GM18951 (cell line): ENCODE measurements around the gene TMEM132C.

ENCODE experiments used
- POLR2A ChIP-seq: IDR thresholded peaks from 4 replicates; pipeline ENCODE4 v1.6.1; 2011; ENCODE audit warnings: mild to moderate bottlenecking; ENCODE audit not compliant: insufficient read length, insufficient read depth; ENCODE audit errors: extremely low read depth
- in situ Hi-C: fragments of 300-500 bp; cut with MboI; formaldehyde crosslinking; loops from one replicate; pipeline ENCODE4 v1.12.0; 2022; ENCODE audit warnings: low sequenced_read_pairs, mixed read lengths, inconsistent platforms; ENCODE audit not compliant: unreplicated experiment

TMEM132C gene

DNA sequence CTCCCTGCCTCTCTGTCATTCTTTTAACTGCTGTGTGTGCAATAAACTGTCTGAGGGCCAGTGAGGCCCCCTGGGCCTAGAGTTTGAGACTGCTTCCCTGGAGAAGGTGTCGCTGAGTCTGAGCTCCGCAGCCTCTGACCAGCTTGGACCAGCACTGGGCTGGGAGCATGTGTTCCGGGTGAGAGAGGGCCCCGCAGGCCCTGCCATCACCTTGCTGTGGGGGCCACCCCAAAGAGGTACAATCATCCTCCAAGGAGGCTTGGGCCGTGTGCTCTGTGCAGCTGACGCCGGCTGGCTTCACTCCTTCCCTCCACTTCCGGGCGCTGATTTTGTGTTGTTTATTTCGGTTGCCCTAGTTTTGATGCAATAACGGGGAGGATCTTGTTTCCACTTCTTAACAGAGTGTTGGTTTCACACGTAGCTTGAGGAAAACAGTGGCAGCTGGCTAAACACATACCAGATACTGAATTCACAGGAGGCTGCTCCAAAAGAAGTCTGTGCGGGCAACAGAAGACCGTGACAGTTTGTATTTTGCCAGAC lies 121.6 kb downstream of the TMEM132C start:
- in situ Hi-C loops = no loop called here
- TF ChIP-seq POLR2A = no peak

GRCh38 chr12:128393346-128393745 lies 126.4 kb downstream of the TMEM132C start:
- TF ChIP-seq POLR2A = no peak

DNA sequence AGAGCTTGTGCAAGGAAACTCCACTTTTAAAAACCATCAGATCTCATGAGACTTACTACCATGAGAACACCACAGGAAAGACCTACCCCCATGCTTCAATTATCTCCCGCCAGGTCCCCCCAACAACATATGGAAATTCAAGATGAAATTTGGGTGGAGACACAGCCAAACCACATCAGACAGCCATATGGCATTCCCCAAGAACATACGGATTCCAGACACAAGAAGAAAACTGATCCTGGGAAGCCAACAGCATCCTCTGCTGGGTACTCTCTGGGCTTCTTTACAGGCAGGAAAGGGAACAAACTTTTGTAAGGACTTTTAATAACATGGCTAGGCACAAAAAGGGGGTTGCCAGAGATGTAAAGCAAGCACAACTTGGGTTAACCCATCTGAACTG lies 127.2 kb downstream of the TMEM132C start:
- in situ Hi-C loops = no loop called here
- TF ChIP-seq POLR2A = no peak

More at GRCh38 chr12:128393346-128393745, 126.4 kb downstream of the TMEM132C start:
- in situ Hi-C loops = no loop called here

- TF ChIP-seq POLR2A = no peak
- in situ Hi-C loops = no loop called here
These were observed 132.3 kb downstream of the TMEM132C start for GRCh38 chr12:128399253-128399652.

GRCh38 chr12:128402486-128403243 lies 135.7 kb downstream of the TMEM132C start:
- TF ChIP-seq POLR2A = no peak
- in situ Hi-C loops = no loop called here

DNA sequence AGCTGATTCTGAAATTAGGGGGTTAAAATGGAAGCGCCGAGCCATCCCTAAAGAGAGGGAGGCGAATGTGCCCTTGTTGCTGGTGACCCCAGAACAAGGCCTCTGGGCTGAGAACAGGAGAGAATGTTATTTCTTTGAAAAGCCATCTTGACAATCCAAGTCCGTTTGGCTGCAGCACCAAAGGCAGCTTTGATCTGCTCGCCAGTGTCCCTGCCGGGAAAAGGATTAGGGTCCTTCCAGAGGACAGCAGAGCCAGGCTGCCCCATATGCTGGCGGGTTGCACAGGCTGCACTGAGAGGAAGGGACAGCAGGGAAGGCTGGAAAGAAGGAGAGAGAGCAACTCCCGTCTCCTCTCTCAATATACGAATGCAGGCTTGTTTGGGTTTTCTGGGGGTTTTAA lies 141.7 kb downstream of the TMEM132C start:
- TF ChIP-seq POLR2A = no peak
- in situ Hi-C loops = no loop called here

- no peak for TF ChIP-seq POLR2A
- in situ Hi-C loops = no loop called here
These were observed 148.1 kb downstream of the TMEM132C start for GRCh38 chr12:128415036-128415560.

- no peak for TF ChIP-seq POLR2A
- in situ Hi-C loops = no loop called here
These were observed 152.0 kb downstream of the TMEM132C start for GRCh38 chr12:128418944-128419343.

- TF ChIP-seq POLR2A = no peak
- in situ Hi-C loops = no loop called here
These were observed 153.2 kb downstream of the TMEM132C start for GRCh38 chr12:128420163-128420562.

DNA sequence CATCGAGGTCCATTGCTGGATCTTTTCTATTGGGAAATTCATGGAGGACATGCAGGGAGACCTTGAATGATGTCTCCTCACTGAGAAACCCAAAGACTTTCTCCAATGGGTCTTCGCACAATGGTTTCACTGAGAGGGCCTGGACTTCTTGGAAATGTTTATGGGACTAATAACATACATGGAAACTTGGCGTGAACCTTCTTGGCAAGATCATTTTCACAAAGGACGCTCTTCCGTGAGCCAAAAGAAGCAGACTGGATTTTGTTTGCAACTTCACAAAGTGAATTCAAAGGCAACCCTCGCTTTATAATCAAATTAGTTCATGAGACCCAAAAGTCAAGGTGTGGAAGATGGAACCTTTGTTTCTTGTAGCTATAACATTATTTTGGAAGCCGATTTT lies 154.4 kb downstream of the TMEM132C start:
- in situ Hi-C loops = no loop called here
- TF ChIP-seq POLR2A = no peak

DNA sequence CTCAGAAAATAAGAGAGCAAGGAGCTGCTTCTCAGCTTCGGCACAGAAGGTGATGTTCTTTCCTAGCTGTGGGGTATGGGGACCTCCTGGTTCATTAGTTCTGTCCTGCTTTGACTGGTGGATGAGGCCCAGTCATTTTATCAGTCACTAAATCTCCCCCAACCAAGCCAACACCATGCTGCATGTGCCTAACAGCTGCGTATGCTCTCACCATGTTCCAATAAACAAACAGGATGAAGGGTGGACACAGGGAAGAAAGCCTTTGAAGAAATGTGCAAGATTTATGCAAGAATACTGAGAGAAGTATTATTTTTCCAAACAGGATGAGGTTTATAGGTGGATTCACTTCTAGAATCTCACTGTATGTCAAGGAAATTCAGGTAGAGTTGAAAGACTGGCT lies 156.2 kb downstream of the TMEM132C start:
- TF ChIP-seq POLR2A = no peak
- in situ Hi-C loops = no loop called here

GRCh38 chr12:128424931-128425431 lies 158.0 kb downstream of the TMEM132C start:
- no peak for TF ChIP-seq POLR2A
- in situ Hi-C loops = no loop called here

DNA sequence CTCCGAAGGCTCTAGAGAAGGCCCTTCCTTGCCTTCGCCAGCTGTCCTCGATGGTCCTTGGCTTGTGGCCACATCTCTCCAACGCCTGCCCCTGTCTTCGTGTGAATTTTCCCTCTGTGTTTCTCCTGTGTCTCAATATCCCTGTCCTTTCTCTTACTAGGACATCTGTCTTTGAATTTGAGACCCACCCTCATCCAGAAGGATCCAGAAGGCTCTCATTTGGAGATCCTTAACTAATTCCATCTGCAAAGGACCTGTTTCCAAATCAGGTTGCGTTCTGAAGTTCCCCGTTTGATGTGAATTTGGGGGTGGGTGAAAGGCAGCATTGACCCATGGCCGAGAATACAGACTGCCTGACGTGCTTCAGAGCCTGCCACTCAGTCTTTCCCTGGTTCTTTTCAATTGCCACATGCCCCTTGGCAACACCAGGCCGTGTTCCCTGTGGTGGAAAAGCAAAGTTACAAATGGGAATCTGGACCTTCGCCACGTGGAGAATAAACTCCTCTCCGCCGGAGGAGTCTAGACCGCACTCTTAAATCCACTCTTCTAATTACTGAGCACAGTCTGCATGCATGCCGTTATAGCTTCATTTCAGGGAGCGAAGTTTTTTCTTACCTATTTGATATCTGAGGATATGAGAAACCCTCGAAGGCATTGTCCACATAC lies 158.8 kb downstream of the TMEM132C start:
- no peak for TF ChIP-seq POLR2A
- in situ Hi-C loops = no loop called here
